CD4-positive, alpha-beta T cell (primary cell): ENCODE results near the gene NPRL2. TPM values are rescaled to one million over a fixed set of nuclear protein-coding genes. Genes with fewer than 3 reads are reported as not detected.
A peak's percentile ranks its signal among the peaks of the same experiment; 100 is the strongest.

Source experiments
- ATAC-seq: fragments of 200-7000 bp; cut with Tn5 transposase; one replicate; pipeline ENCODE4 v1.10.0; 2022; ENCODE audit warnings: mild to moderate bottlenecking; ENCODE audit not compliant: poor library complexity
- CTCF ChIA-PET: fragments of 350-600 bp; sonication (Branson Sonifier 250); formaldehyde crosslinking; loops from one replicate; lab custom pipeline; 2021; ENCODE audit warnings: antibody characterized with exemption, inconsistent platforms; lab: Charles Lee
- POLR2A ChIA-PET: fragments of 350-600 bp; sonication (Branson Sonifier 250); formaldehyde crosslinking; loops from one replicate; lab custom pipeline; 2021; ENCODE audit warnings: antibody characterized with exemption, inconsistent platforms; lab: Charles Lee
- DNase-seq, 14 experiments: peaks; one replicate each; pipeline ENCODE4 v3.0.0-alpha.2; 2013 to 2020; ENCODE audit warnings: mixed read lengths in 2 of 14
- H3K27ac ChIP-seq, 2 donors: one replicate each; pipeline versions ENCODE4 v1.5.1 to v1.7.0; 2013; ENCODE audit warnings: low read length in 2 of 2, low read depth in 1 of 2, mild to moderate bottlenecking in 1 of 2
- H3K27me3 ChIP-seq, 2 experiments: 1 replicate in 1 of 2; 2 replicates in 1 of 2; pipeline versions ENCODE4 v1.6.1 to v1.7.0; 2013; ENCODE audit warnings: low read length in 2 of 2, control low read depth in 1 of 2, mild to moderate bottlenecking in 1 of 2, moderate library complexity in 1 of 2; ENCODE audit not compliant: insufficient read depth in 2 of 2, control insufficient read depth in 1 of 2
- H3K36me3 ChIP-seq: one replicate; pipeline ENCODE4 v1.6.1; 2013; ENCODE audit warnings: low read length, control low read depth; ENCODE audit not compliant: insufficient read depth
- H3K4me1 ChIP-seq: one replicate; pipeline ENCODE4 v1.6.1; 2013; ENCODE audit warnings: low read length, control low read depth; ENCODE audit not compliant: insufficient read depth
- H3K4me3 ChIP-seq: one replicate; pipeline ENCODE4 v1.5.1; 2013; ENCODE audit warnings: mild to moderate bottlenecking, low read length, moderate library complexity
- H3K9me3 ChIP-seq, 2 experiments: 1 replicate in 1 of 2; 2 replicates in 1 of 2; pipeline versions ENCODE4 v1.6.1 to v1.7.0; 2013; ENCODE audit warnings: low read length in 2 of 2, mild to moderate bottlenecking in 2 of 2, control low read depth in 1 of 2, moderate library complexity in 1 of 2; ENCODE audit not compliant: control insufficient read depth in 1 of 2, insufficient read depth in 1 of 2
- H3K27ac Mint-ChIP-seq: one replicate; pipeline ENCODE4 v1.8.0; 2020; ENCODE audit warnings: mixed read lengths
- H3K27me3 Mint-ChIP-seq: one replicate; pipeline ENCODE4 v1.8.0; 2021; ENCODE audit warnings: mixed read lengths
- H3K36me3 Mint-ChIP-seq: one replicate; pipeline ENCODE4 v1.8.0; 2021; ENCODE audit warnings: low read depth, mixed read lengths
- H3K4me1 Mint-ChIP-seq: one replicate; pipeline ENCODE4 v1.8.0; 2021; ENCODE audit warnings: low read depth, mixed read lengths
- H3K4me3 Mint-ChIP-seq: one replicate; pipeline ENCODE4 v1.8.0; 2020; ENCODE audit warnings: mild to moderate bottlenecking, mixed read lengths
- H3K9me3 Mint-ChIP-seq: one replicate; pipeline ENCODE4 v1.8.0; 2020; ENCODE audit warnings: mixed read lengths
- intact Hi-C, 2 experiments: fragments of 100-400 bp; cut with DNase I in 1 of 2; cut with micrococcal nuclease in 1 of 2; formaldehyde crosslinking; loops; one replicate each; pipeline versions ENCODE4 v1.15.1 to v1.9.0; 2023 to 2025; cut with DNase I, micrococcal nuclease
- total RNA-seq, 174 experiments: library from RNA in 2 of 174; stranded (reverse) in 2 of 174; gene quantifications; one replicate each; pipeline ENCODE4 v1.2.3 and lab custom pipeline; 2021 to 2026
- TF ChIP-seq, protein P1 (sequence below): fragments of 200-600 bp; IDR thresholded peaks from one replicate; pipeline ENCODE4 v1.8.0; 2022; ENCODE audit warnings: antibody characterized with exemption, mild to moderate bottlenecking

NPRL2 gene
- total RNA-seq, 2 experiments from 2014 or later = 29.4 to 33.2 TPM

DNA sequence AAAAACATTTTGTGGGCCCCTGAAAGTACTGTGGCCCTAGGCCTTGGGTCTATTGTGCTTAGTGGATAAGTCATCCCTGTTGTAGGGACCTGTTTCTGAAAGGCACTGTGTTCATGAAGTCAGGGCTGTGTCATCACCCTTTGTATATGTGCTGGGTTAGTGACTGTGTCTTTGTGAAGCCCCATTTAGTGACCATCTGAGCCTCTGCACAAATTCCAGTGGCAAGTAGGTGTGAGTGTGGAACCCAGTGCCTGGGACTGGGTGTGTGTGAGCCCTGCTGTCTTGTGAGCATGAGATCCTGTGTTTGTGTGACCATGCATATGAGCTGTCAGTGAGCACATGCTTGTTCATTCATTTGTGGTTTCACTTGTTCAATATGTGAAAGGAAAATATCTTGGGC lies 46.0 kb downstream of the NPRL2 start:
- H3K4me3 Mint-ChIP-seq = no peak overlapping the region
- no peaks in the 10 kb centered on the region for H3K27me3 Mint-ChIP-seq
- H3K27ac Mint-ChIP-seq = peak overlapping the region; percentile 40
- ATAC-seq (no peak), DNase-seq (peak in 1 of 14 experiments; percentile 16)
- no peaks in the 10 kb centered on the region for H3K9me3 Mint-ChIP-seq
- peaks cover 11% of the 10 kb centered on the region for H3K4me1 ChIP-seq
- peaks cover 10% of the 10 kb centered on the region for H3K4me1 Mint-ChIP-seq
- no peak overlapping the region for H3K4me3 ChIP-seq
- no peaks in the 10 kb centered on the region for H3K36me3 ChIP-seq
- H3K27me3 ChIP-seq = no peaks in the 10 kb centered on the region
- no peaks in the 10 kb centered on the region for H3K36me3 Mint-ChIP-seq
- TF ChIP-seq, protein P1, sequence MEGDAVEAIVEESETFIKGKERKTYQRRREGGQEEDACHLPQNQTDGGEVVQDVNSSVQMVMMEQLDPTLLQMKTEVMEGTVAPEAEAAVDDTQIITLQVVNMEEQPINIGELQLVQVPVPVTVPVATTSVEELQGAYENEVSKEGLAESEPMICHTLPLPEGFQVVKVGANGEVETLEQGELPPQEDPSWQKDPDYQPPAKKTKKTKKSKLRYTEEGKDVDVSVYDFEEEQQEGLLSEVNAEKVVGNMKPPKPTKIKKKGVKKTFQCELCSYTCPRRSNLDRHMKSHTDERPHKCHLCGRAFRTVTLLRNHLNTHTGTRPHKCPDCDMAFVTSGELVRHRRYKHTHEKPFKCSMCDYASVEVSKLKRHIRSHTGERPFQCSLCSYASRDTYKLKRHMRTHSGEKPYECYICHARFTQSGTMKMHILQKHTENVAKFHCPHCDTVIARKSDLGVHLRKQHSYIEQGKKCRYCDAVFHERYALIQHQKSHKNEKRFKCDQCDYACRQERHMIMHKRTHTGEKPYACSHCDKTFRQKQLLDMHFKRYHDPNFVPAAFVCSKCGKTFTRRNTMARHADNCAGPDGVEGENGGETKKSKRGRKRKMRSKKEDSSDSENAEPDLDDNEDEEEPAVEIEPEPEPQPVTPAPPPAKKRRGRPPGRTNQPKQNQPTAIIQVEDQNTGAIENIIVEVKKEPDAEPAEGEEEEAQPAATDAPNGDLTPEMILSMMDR = no peak
- no peak overlapping the region for H3K27ac ChIP-seq
- ChIA-PET CTCF (no interaction called here), POLR2A (interaction anchor here (0.9 kb wide), 1 partner anchor 10 kb away, joined by 3 read pairs; no protein-coding TSS in a partner anchor)
- intact Hi-C loops = no loop called here
- H3K9me3 ChIP-seq = peaks cover 0 to 8% of the 10 kb centered on the region in 2 experiments

DNA sequence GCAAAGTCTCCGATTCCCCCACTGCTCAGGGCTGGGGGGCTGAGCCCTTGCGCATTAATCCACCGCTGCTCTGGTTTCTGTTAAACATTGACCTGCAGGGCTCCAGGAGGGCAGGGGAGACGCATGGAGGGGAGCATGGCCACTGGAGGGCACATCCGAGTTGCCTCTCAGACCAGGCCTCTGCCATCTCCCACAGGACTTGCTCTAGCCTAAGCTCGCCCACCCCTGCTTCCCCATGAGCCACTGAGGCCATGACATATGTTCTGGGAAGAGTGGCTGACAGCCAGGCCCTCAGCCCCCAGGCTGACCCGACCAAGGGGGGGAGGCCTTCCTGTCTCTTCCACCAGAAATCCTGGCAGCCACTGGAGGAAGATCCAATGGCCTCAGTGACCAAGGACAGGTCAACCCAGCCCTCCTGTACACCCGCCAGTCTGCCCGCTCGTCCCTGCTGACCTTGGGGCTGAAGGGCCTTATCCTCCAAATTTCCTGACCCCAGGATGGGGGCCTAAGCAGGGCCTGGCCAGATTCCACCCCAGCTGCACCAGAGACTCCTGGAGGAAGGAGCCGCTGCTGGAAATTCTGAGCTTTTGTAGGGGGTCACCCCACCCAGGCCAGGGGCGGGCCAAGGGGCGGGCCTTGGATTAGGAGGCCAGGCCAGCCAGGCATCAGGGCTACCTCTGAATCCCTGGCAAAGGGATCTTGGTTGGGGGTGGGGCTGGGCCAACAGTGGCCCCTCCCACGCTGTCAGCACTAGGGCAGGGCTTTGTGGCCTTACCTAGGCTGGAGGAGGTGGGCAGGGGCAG lies 47.4 kb downstream of the NPRL2 start, which contains the start of gene HYAL1:
HYAL1 (minus strand) TSS at position 562 of the 803 bp plus-strand sequence. CDS start 618 bp downstream, outside the sequence.
- Histone ChIP-seq H3K4me1 (peaks cover 22% of the 10 kb centered on the region), H3K9me3 (no peaks in the 10 kb centered on the region), H3K4me3 (no peak within 1 kb of the TSS), H3K36me3 (no peaks in the 10 kb centered on the region), H3K27me3 (no peaks in the 10 kb centered on the region), H3K27ac (no peak within 1 kb of the TSS)
- ChIA-PET POLR2A (interaction anchor here (1.4 kb wide), 1 partner anchor 18 kb away, joined by 4 read pairs; no protein-coding TSS in a partner anchor), CTCF (no interaction called here)
- peaks cover 24% of the 10 kb centered on the region for H3K4me1 Mint-ChIP-seq
- H3K27me3 Mint-ChIP-seq = no peaks in the 10 kb centered on the region
- DNase-seq = peak in 1 of 14 experiments; percentile 28
- H3K4me3 Mint-ChIP-seq = no peak within 1 kb of the TSS
- ATAC-seq = no peak
- H3K27ac Mint-ChIP-seq = no peak within 1 kb of the TSS
- no peaks in the 10 kb centered on the region for H3K9me3 Mint-ChIP-seq
- TF ChIP-seq, protein P1 = no peak
- H3K36me3 Mint-ChIP-seq = peaks cover 7% of the 10 kb centered on the region
- intact Hi-C loops = no loop called here

DNA sequence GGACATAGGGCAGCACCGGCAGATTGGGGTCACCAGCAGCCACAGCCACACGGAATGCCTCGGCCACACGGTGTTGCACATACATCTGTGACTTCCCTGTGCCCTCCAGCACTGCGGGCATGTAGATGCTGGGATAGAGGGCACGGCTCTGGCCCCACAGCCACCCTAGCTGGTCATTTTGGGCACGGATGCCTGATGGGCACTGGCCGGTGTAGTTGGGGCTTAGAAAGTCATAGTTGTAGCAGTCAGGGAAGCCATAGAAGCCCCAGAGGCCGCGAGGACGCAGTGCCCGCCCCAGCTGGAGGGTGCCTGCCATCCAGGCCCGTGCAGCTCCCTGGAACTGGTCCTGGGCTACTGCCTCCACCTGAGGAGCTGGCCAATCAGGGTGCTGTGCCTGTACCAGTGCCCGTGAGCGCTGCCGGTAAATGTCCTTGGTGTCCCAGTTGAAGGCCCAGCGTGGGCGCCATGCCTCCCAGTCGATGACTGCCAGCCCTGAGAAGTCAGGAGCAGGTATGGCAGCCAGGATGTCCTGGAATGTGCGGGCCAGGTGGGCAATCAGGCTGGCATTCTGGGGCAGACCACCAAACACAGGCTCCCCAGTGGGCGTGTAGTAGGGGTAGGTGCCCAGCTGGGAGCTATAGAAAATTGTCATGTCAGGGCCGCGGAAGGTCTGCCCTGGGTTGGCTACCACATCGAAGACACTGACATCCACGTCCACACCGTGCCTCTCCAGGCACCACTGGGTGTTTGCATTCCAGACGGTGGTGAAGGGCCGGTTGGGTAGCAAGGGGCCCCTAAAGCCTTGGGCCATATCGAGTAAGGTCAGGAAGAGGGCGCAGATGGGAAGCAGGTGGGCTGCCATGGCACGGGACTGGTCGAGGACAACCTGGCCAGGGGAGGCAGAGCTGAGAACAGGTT lies 48.2 kb downstream of the NPRL2 start:
- peaks cover 30% of the 10 kb centered on the region for H3K4me1 ChIP-seq
- ChIA-PET POLR2A (interaction anchor here (1.4 kb wide), 1 partner anchor 19 kb away, joined by 4 read pairs; no protein-coding TSS in a partner anchor), CTCF (no interaction called here)
- peaks cover 30% of the 10 kb centered on the region for H3K4me1 Mint-ChIP-seq
- no peak for ATAC-seq
- H3K36me3 ChIP-seq = no peaks in the 10 kb centered on the region
- H3K4me3 ChIP-seq = no peak overlapping the region
- TF ChIP-seq, protein P1 = no peak
- no peak overlapping the region for H3K27ac ChIP-seq
- peak overlapping the region; percentile 39 for H3K4me3 Mint-ChIP-seq
- no peaks in the 10 kb centered on the region for H3K9me3 Mint-ChIP-seq
- DNase-seq = peak in 1 of 14 experiments; percentile 35
- no peaks in the 10 kb centered on the region for H3K27me3 Mint-ChIP-seq
- intact Hi-C loops = loop anchor here in 1 of 2 experiments (1.0 kb wide), 1 partner anchor 17 kb away; no protein-coding TSS in a partner anchor
- H3K9me3 ChIP-seq = no peaks in the 10 kb centered on the region
- no peaks in the 10 kb centered on the region for H3K27me3 ChIP-seq
- H3K27ac Mint-ChIP-seq = no peak overlapping the region
- peaks cover 7% of the 10 kb centered on the region for H3K36me3 Mint-ChIP-seq
